ENCODE data around the gene THUMPD3.

GRCh38 chr3:9322780-9323179 lies 40.1 kb upstream of the THUMPD3 start:
- TF ChIP-seq, protein P1, sequence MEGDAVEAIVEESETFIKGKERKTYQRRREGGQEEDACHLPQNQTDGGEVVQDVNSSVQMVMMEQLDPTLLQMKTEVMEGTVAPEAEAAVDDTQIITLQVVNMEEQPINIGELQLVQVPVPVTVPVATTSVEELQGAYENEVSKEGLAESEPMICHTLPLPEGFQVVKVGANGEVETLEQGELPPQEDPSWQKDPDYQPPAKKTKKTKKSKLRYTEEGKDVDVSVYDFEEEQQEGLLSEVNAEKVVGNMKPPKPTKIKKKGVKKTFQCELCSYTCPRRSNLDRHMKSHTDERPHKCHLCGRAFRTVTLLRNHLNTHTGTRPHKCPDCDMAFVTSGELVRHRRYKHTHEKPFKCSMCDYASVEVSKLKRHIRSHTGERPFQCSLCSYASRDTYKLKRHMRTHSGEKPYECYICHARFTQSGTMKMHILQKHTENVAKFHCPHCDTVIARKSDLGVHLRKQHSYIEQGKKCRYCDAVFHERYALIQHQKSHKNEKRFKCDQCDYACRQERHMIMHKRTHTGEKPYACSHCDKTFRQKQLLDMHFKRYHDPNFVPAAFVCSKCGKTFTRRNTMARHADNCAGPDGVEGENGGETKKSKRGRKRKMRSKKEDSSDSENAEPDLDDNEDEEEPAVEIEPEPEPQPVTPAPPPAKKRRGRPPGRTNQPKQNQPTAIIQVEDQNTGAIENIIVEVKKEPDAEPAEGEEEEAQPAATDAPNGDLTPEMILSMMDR (IDR thresholded peaks at IDR 0.05), result no peak
- TF ChIP-seq POLR2A (IDR thresholded peaks at IDR 0.05), result no peak
